GM19099 (cell line): Measurements from ENCODE around the gene WDFY4.

Experiments
- POLR2A ChIP-seq: IDR thresholded peaks from 3 replicates; pipeline ENCODE4 v1.6.1; 2011; ENCODE audit warnings: low read depth; ENCODE audit not compliant: insufficient read length; ENCODE audit errors: extremely low read depth

The WDFY4 gene

GRCh38 chr10:48803801-48804584 is 119.3 kb downstream of the WDFY4 start:
- TF ChIP-seq POLR2A = no peak

DNA sequence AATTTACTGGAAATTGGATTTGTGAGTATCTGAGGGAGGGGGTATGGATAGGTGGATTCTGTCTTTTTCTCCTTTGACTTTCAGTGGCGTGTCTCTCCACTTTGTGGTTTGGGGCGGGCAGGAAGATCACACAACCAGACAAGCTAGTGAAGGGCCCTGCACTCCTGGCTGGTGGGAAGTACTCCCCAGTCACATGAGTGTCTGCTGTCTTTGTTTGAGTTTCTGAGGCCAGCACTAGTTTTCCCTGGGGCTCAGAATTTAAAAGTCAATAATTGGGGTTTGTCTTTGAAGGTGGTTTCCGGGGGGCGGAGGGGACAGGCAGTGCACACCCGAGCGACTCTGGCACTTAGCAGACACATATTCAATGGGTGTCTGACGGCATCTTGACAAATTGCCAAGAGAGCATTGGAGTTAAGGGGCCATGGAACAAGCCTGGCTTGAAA is 120.1 kb downstream of the WDFY4 start:
- no peak for TF ChIP-seq POLR2A

DNA sequence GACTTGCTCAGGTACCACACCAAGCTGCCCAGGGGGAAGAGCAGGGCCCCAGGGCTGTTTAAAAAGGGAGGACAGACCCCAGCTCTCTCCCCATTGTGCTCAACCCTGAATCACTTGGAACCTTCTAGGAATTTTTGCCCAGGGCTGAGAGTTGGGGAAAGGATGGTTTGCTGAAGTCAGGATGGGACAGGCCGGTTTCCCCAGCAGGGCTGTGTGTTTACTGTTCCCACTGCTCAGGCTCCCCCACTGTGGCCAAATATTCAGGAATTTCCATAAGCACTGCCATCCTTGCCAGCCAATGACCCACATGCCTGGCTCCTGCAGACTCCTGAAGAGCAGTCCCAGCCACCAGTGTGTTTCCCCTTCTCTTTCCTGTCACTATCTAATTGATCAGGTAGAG is 120.7 kb downstream of the WDFY4 start:
- no peak for TF ChIP-seq POLR2A

- no peak for TF ChIP-seq POLR2A
Measured at GRCh38 chr10:48805848-48806247, 121.2 kb downstream of the WDFY4 start.

DNA sequence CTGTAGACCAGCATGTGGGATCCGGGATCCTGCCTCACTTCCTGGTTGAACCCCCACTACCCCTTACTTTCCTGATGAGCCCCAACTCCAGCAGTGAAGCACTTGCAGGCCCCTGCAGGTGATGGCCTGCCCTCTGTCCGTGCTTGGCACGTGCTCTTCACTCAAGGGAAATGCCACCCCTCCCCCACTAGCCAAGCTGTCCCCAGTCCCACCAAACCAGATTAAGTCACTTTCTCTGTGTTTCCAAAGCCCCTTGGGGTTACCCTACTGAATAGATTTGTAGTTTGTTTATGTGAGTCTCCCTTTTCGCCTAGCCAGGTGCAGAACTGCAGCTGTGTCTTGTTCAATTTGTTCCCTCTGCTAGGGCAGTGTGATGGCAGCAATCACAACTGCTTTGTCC is 121.7 kb downstream of the WDFY4 start:
- TF ChIP-seq POLR2A = no peak

- no peak for TF ChIP-seq POLR2A
Measured at GRCh38 chr10:48807791-48808470, 123.3 kb downstream of the WDFY4 start.

DNA sequence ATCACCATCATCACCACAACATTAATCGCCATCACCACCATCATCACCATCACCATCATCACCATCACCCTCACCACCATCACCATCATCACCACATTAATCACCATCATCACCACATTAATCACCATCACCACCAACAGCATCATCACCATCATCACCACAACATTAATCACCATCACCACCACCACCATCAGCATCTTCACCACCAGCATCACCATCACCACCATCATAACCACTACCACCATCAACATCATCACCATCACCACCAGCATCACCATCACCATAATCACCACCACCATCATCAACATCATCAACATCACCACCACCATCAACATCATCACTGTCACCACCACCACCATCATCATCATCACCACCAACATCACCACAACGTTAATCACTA is 124.6 kb downstream of the WDFY4 start:
- no peak for TF ChIP-seq POLR2A

- TF ChIP-seq POLR2A = no peak
Measured at GRCh38 chr10:48811461-48811860, 126.8 kb downstream of the WDFY4 start.

GRCh38 chr10:48811917-48812316 is 127.2 kb downstream of the WDFY4 start:
- no peak for TF ChIP-seq POLR2A

GRCh38 chr10:48813291-48813690 is 128.6 kb downstream of the WDFY4 start:
- TF ChIP-seq POLR2A = no peak

- no peak for TF ChIP-seq POLR2A
Measured at GRCh38 chr10:48813825-48814224, 129.2 kb downstream of the WDFY4 start.

- no peak for TF ChIP-seq POLR2A
Measured at GRCh38 chr10:48814933-48815332, 130.3 kb downstream of the WDFY4 start.

DNA sequence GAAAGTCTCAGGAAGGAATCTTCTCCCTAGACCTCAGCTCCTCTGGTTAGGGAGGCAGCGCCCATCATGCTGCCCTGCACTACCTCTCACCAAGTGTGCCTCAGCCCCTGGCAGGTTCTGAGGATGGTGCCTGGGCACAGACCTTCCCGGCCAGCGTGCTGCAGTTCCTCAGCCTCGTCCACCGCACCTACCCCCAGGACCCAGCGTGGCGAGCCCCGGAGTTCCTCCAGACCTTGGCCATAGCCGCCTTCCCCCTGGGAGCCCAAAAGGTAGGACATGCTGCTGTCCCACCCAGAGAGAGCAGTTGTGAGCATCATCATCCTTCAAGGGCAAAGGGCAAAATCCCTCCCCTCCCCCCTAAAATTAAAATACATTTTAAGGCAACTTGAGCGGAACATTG is 132.5 kb downstream of the WDFY4 start:
- no peak for TF ChIP-seq POLR2A

DNA sequence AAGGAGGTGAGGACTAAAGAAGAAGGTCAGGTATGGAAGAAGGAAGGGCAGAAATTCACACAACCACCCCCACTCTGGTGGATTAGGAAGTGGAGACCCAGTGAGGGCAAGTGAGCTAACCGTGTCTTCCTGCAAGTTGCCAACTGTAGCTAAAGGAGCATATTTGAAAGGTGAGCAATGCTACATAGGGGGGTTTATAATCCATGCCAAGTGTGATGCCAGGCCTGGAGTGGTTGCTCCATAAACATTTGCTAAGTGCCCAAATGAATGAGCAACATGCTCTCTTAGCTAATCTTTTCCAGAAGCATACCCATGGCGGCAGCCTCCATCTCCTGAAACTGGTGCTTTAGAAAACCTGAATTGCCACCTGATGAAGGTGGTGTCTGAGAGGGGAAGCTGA is 133.4 kb downstream of the WDFY4 start:
- no peak for TF ChIP-seq POLR2A

DNA sequence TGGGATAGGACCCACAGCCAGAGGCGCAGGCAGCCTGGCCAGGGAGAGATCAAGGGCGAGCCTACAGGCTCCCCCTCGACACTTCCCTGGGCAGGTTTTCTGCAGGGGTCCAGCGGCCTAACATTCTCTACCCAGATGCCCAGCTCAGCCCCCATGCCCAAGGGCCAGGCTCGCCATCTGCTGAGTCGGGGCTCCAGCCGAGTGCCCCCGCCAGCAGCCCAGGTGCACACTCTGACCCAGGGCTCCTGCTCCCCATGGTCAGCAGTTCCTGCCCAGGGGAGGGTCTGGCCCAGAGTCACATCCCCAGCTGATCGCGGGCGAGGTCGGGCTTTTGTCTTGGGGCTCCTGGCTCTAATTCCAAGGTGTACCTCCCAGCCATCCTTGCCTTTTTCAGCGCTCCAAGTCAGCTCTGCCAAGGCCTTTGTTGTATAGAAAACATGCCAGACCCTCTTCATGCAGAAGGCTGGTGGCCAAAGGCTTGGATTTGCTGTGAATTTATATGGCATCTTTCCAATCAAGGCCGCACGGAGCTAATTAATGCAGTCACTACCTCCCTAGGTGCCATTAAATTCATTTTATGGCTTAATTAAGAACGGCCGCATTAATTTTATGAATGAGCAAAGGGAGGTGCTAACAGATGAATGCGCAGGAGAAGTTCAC is 134.3 kb downstream of the WDFY4 start:
- no peak for TF ChIP-seq POLR2A

- TF ChIP-seq POLR2A = no peak
Measured at GRCh38 chr10:48819783-48820182, 135.1 kb downstream of the WDFY4 start.
